HG02610 (cell line): ENCODE results near the gene NUP210L.
A peak's percentile ranks its signal among the peaks of the same experiment; 100 is the strongest.

Experiments
- ATAC-seq: cut with Tn5 transposase; IDR thresholded peaks from one replicate; pipeline ENCODE4 v1.9.1; 2021; ENCODE audit warnings: mild to moderate bottlenecking, moderate library complexity; ENCODE audit not compliant: unreplicated experiment

Gene NUP210L

DNA sequence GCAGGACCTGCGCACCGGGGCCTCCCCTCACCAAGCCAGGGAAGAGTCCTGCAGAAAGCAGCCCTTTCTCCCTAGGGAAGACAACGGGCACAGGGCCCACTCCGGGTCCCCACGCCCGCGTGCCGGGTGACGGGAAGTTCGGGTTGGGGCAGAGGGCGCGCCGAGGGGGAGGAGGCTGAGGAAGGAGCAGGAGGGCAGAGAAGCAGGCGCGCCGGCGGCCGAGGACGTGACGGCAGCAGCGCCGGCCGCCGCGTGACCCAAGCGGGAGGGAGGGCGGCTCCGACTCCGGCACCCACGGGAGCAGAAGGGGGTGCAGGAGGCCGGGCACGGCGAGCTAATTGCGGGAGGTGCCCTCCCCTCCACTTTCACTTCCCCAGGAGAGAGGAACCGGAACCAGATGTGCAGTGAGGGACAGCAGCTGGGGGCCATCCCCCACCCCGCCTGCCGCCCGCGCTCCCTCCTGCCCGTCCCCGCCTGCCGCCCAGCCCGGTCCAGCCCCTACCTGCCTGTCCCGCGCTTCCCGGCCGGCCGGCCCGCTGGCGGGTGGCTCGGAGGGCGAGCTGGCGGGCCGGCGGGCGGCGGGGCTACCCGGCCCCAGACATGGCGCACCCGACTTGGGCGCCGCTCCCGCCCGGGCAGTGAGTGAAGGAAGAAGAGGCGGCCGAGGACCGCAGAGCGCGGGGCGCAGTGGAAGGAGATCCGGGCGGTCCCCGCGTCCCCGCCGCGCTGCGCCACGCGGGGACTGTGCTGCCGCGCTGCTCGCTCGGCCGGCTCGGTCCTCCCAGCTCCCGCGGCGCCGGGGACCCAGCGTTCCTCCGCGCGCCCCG is 208.9 kb downstream of the NUP210L start:
- ATAC-seq = peak; percentile 67

DNA sequence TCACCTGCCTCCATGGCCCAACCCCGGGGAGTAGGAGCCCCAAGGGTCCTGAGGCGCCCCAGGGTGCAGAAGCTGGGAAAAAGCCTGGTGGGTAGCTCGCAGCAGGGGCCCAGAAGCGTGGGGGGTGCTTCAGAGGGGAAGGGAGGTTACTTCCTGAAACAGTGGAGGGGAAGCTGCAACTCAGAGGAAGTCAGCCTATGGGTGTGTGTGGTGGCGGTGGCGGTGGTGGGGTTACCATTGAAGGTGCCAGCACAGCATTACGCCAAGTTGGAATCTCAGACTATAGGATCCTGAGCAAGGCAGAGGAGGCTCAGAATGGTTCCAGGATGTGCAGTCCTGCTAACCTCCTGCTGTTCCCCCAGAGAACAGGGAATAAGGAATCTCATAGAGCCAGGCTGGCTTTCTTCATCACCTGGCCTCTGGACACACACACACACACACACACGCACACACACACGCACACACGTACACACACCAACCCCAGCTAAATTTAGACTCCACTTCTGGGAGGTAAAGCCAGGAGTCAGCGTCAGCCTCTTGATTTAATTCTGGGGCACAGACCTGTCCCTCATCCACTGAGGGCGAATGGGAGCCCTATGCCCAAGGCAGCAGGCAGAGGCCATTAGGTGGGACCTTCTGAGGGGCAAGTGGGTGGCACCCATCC is 209.6 kb downstream of the NUP210L start:
- ATAC-seq = peak; percentile 23

DNA sequence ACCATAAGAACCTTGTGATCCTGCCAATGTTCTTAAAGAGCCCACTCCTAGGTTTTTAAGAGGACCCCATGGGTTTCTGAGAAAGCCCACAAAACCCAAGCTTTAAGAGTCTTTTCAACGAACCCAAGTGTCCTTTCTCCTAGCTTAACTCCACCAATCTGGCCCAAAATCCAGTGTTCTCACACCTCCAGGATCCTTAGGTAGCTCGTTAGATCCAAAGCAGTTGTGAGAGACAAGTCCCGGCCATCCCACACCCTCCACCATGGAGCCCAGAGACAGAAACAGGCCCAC is 210.1 kb downstream of the NUP210L start:
- ATAC-seq = no peak

DNA sequence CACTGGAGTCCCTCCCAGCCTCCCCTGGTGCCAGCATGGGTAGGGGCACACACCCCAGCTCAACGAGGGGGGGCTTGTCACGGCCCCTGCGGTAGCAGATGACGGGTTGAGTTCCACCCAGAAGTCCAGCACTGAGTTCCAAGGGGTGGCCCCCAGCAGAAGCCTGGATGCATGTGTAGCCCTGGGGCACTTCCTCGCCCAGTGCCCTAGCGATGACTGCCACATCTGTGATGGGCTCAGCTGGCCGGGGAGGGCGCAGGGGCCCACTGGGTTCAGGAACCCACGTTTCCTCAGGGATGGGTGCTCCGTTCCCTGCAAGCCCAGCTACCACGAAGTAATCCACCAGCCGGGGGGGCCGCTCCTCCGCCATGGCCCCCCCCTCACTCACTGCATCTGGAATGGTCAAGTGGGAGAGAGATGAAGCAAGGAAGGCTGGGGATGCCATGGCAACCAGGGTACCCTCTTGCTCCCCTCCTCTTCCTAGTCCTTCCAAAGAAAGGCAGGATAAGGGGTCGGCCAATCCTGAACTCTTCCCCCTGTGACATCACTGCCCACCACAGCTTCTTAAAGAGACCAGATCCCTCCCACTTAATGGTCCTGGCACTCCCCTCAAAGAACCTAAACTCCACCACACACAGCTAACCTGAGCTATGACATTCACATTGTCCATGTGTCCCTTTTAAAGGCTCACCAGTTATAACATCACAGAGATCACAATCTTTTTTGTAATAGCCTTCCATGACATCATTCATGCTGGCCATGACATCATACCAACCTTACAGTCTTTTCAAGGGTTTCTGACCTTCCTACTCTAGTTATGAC is 210.7 kb downstream of the NUP210L start:
- ATAC-seq = no peak

DNA sequence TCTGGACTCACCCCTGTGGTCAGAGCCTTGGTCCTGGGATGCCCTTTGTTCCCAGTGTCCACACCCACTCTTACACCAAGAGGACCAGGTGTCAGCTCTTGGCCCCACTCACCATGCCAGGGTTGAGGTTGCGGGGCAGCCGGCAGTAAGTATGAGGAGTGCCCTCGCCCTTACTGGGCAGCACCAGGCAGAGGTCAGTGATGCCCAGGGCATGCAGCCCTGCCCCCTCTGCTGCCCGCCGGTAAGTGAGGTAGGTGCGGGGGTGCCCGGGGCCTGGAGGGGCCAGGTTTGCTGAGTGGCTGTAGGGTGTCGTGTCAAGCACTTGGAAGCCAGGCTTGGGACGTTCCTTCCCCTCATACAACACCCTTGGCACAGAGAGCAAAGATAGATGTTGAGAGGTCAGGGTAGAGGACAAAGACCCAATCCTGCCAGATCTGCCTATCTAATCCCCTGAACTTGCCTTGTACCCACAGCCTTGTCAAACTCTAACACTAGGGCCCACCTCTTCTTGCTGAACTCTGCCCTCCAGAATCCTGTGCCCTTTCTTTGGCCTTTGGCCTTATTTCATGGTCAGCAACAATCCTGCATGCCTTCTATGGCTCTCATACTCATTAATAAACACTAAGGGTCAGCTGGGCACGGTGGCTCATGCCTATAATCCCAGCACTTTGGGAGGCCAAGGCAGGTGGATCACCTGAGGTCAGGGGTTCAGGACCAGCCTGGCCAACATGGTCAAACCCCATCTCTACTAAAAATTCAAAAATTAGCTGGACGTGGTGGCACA is 211.9 kb downstream of the NUP210L start:
- no peak for ATAC-seq
